Psoas muscle (tissue), 8 donors: ENCODE data around the gene DACH1. TPM values are rescaled to one million over a fixed set of nuclear protein-coding genes. Genes with fewer than 3 reads are reported as not detected.

Source experiments
- ATAC-seq, 4 donors: fragments of 200-7000 bp; cut with Tn5 transposase; one replicate each; pipeline ENCODE4 v1.9.1; 2020; ENCODE audit warnings: moderate library complexity in 3 of 4, mild to moderate bottlenecking in 2 of 4
- DNase-seq, 2 donors: peaks; one replicate each; pipeline ENCODE4 v3.0.0-alpha.2; 2020
- H3K27ac ChIP-seq: fragments of 200-600 bp; one replicate; pipeline ENCODE4 v1.8.0; 2022
- H3K27me3 ChIP-seq, 3 donors: fragments of 200-600 bp in 1 of 3; one replicate each; pipeline versions ENCODE4 v1.6.1 to v1.8.0; 2013 to 2022; ENCODE audit warnings: low read length in 2 of 3, mild to moderate bottlenecking in 2 of 3, moderate library complexity in 1 of 3; ENCODE audit not compliant: insufficient read depth in 3 of 3
- H3K36me3 ChIP-seq, 2 donors: fragments of 200-600 bp in 1 of 2; one replicate each; pipeline versions ENCODE4 v1.6.1 to v1.8.0; 2013 to 2022; ENCODE audit warnings: low read depth in 1 of 2, mild to moderate bottlenecking in 1 of 2, moderate library complexity in 1 of 2; ENCODE audit not compliant: insufficient read depth in 1 of 2
- H3K4me1 ChIP-seq: fragments of 200-600 bp; one replicate; pipeline ENCODE4 v1.8.0; 2022
- H3K4me3 ChIP-seq: fragments of 200-600 bp; one replicate; pipeline ENCODE4 v1.8.0; 2022; ENCODE audit warnings: mild to moderate bottlenecking
- H3K9me3 ChIP-seq: fragments of 200-600 bp; one replicate; pipeline ENCODE4 v1.8.0; 2022
- WGBS, 3 donors: extraction: QIAGEN DNeasy Blood & Tissue Kit; methylation state at CpG; one replicate each; pipeline versions ENCODE4 v1.1.6 to v1.1.7; 2013; 5-methylcytosine and 5-hydroxymethylcytosine counted together
- intact Hi-C, 2 donors: fragments of 100-400 bp; cut with DNase I; formaldehyde crosslinking; loops; one replicate each; pipeline versions ENCODE4 v1.11.0 to v1.14.2; 2022
- polyA plus RNA-seq, 3 donors: library from polyadenylated mRNA; stranded (reverse); fragments of 200-250 nt; gene quantifications; one replicate each; pipeline ENCODE4 v1.2.3, GENCODE V29; 2013
- total RNA-seq, 4 donors: library from RNA; stranded (reverse); fragmentation: NEBNext Ultra II Directional in 2 of 4; extraction: Animal tissue kit (Norgen Biotek cat#: 25700) in 2 of 4; gene quantifications; one replicate each; pipeline versions ENCODE4 v1.2.1 to v1.2.4, GENCODE V29; 2021 to 2023
- TF ChIP-seq, protein P1 (sequence below): fragments of 200-600 bp; IDR thresholded peaks from one replicate; pipeline ENCODE4 v1.8.0; 2022; ENCODE audit warnings: antibody characterized with exemption
- donor health status: healthy with polysubstance abuse.
- donor health status: DM: no; HTN: no; CAD: no; lungs with moderate emphysema.
- donor health status: Bipolar disorder and iron deficiency.
- donor health status: healthy.
- donor health status: DM: yes; HTN: yes; CAD: no.
- donor health status: DM: no; HTN: no; CAD: no.
- donor health status: DM: no; HTN: no; CAD: no.
- donor health status: DM: yes; HTN: yes; CAD: no.

Gene DACH1
- total and polyA plus RNA-seq, 7 donors: 0.51 to 3.6 (median 1.1) TPM

DNA sequence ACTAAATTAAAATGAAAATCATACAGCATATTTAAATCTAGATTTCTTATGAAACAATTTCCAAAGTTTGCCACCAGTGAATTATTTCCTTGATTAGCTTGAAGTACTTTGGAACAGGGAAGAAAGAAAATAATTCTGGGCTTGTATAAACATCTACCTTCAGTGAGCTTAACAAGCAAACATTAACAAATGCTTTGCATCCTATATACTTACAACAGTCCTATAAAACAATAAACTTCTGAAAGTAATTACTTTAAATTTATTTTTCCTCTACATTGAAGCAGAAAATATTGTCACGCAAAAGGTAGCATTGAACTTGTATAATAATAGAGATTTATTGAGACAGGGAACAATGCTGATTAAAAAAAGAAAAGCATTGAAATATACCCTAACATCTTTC lies 164.8 kb downstream of the DACH1 start:
- 93 to 100% (median 98%) methylated on average over 1 of the region's 1 CpG for WGBS, 3 donors

DNA sequence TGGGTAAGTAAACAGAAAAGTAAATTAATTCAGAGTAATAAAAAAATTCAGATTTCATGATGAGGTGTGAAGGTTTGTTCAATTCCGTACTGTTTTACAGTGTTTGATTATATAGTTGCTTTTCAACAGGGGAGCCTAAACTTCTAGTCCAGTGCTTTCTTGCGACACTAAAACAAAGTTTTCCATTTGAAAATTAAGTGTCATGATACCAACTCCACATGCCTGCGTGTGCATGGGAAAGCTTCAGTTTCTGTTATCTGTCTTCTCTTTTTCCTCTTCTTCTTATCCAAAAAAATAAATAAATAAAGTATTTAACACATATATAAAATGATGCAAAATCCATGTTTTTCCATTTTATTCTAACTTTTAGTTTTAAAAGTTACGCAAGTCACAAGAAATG lies 165.3 kb downstream of the DACH1 start:
- Histone ChIP-seq H3K27me3 (no peaks in the 10 kb centered on the region), H3K4me3 (no peak overlapping the region), H3K36me3 (no peaks in the 10 kb centered on the region), H3K4me1 (no peaks in the 10 kb centered on the region), H3K9me3 (no peaks in the 10 kb centered on the region), H3K27ac (no peak overlapping the region)
- intact Hi-C loops: no loop called here
- ATAC-seq (no peak), DNase-seq (no peak)
- WGBS, 3 donors: 88 to 91% (median 91%) methylated on average over 4 of the region's 4 CpGs
- TF ChIP-seq, protein P1, sequence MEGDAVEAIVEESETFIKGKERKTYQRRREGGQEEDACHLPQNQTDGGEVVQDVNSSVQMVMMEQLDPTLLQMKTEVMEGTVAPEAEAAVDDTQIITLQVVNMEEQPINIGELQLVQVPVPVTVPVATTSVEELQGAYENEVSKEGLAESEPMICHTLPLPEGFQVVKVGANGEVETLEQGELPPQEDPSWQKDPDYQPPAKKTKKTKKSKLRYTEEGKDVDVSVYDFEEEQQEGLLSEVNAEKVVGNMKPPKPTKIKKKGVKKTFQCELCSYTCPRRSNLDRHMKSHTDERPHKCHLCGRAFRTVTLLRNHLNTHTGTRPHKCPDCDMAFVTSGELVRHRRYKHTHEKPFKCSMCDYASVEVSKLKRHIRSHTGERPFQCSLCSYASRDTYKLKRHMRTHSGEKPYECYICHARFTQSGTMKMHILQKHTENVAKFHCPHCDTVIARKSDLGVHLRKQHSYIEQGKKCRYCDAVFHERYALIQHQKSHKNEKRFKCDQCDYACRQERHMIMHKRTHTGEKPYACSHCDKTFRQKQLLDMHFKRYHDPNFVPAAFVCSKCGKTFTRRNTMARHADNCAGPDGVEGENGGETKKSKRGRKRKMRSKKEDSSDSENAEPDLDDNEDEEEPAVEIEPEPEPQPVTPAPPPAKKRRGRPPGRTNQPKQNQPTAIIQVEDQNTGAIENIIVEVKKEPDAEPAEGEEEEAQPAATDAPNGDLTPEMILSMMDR: no peak

More for the DNA sequence above, 164.8 kb downstream of the DACH1 start:
- no peak for ATAC-seq
- no peaks in the 10 kb centered on the region for H3K4me1 ChIP-seq
- TF ChIP-seq, protein P1: no peak
- no peaks in the 10 kb centered on the region for H3K36me3 ChIP-seq
- no peaks in the 10 kb centered on the region for H3K9me3 ChIP-seq
- no peak overlapping the region for H3K4me3 ChIP-seq
- H3K27me3 ChIP-seq: no peaks in the 10 kb centered on the region
- intact Hi-C loops: no loop called here
- DNase-seq: no peak
- H3K27ac ChIP-seq: no peak overlapping the region

DNA sequence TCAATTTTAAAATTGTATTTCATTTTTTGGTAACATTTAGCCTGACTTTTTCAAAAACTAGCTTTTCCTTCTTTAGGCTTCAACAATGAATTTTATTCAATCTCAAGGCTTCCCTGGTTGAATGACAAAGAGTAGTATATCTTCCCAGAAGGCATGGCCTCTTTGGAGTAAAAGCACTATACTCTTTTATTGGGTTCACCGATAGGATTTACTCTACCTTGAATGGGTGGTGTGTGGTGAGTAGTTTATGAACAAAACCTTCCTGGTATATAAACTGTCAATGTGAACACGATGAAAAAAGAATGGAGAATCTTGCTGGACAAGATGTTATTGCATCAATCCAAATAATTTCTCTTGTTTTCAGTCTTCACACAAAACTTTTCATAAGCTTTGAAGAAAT lies 167.7 kb downstream of the DACH1 start:
- no peaks in the 10 kb centered on the region for H3K36me3 ChIP-seq
- H3K9me3 ChIP-seq: no peaks in the 10 kb centered on the region
- no peak overlapping the region for H3K4me3 ChIP-seq
- no peaks in the 10 kb centered on the region for H3K4me1 ChIP-seq
- intact Hi-C loops: no loop called here
- DNase-seq (no peak), ATAC-seq (no peak)
- H3K27me3 ChIP-seq: no peaks in the 10 kb centered on the region
- 73 to 86% (median 85%) methylated on average over 2 of the region's 2 CpGs for WGBS, 3 donors
- TF ChIP-seq, protein P1: no peak
- H3K27ac ChIP-seq: no peak overlapping the region

DNA sequence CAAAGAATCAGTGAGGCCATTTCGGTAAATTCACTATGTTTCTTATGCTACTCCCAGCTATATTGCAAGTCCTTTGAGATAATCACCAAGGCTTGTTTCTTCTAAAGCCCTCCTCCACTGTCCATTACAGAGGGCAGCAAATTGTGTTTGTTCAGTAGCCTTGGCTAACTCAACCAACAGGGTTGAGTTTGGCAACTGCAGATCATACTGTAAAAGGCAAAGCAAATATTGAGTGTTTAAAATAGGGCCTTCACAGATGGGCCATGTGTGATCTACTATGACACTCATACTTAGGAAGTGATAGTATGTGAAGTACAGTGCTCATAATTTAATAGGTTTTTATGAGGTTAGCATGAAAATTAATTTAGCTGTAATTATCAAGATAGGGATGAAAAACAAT lies 171.3 kb downstream of the DACH1 start:
- ATAC-seq (no peak), DNase-seq (no peak)
- Histone ChIP-seq H3K4me3 (no peak overlapping the region), H3K27ac (no peak overlapping the region), H3K9me3 (no peaks in the 10 kb centered on the region), H3K4me1 (no peaks in the 10 kb centered on the region), H3K36me3 (no peaks in the 10 kb centered on the region), H3K27me3 (no peaks in the 10 kb centered on the region)
- WGBS, 3 donors: 90 to 92% (median 91%) methylated on average over 1 of the region's 1 CpG
- intact Hi-C loops: no loop called here
- TF ChIP-seq, protein P1: no peak

DNA sequence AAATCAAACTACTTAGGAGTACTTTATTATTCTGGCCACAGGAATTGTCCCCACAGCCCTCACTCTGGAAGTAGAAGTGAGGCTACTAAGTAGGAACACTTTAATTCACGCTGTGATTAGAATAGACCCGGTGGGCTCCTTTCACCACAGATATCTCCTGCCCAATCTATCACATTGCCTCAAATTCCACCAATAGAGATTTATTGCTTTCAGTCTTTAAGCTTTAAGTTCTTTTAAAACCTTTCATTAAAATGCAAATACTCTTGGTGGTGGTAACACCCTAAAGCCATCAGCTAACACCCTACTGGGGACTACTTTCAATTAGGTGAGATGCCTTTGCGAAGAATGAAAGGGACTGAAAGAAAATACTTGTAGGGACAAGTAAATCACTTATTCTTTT lies 181.9 kb downstream of the DACH1 start:
- no peak for ATAC-seq
- H3K4me1 ChIP-seq: no peaks in the 10 kb centered on the region
- H3K9me3 ChIP-seq: no peaks in the 10 kb centered on the region
- H3K27me3 ChIP-seq: no peaks in the 10 kb centered on the region
- H3K4me3 ChIP-seq: no peak overlapping the region
- no peak for DNase-seq
- H3K36me3 ChIP-seq: no peaks in the 10 kb centered on the region
- TF ChIP-seq, protein P1: no peak
- H3K27ac ChIP-seq: no peak overlapping the region
- intact Hi-C loops: no loop called here
- 59 to 64% (median 63%) methylated on average over 3 of the region's 3 CpGs for WGBS, 3 donors
